ENCODE measurements around the gene FAM193A. TPM values are rescaled to one million over a fixed set of nuclear protein-coding genes. Genes with fewer than 3 reads are reported as not detected.
"Not testable (repeated sequence)": the region's sequence is repeated elsewhere in the genome, so short reads cannot be mapped to it uniquely, and the experiment has no call there.

The FAM193A gene
- total RNA-seq, 1 experiment from 2014 or later = 13.6 TPM

DNA sequence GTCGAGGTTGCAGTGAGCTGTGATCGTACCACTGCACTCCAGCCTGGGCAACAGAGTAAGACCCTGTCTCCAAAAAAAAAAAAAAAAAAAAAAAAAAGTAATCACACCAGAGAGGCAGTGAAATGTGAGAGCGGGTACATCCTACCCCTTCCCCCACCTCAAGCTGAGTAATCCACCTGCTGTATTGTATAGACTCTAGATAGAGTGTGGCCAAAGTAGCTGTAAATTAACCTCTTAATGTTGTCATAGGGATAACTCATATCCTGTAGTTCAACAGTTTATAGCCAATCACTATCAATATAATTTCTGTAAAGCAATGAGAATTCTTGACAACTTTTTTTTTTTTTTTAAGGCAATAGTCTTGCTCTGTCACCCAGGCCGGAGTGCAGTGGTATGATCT is 188.9 kb downstream of the FAM193A start:
- Histone ChIP-seq H3K9me2 (replicated peaks; ENCODE audit: low read length) (no peaks in the 10 kb centered on the region), H3K4me3 (ENCODE audit: low read length) (no peak overlapping the region), H3K9me3 (ENCODE audit: low read length) (no peaks in the 10 kb centered on the region), H3K4me2 (ENCODE audit: low read length) (no peak overlapping the region), H4K20me1 (ENCODE audit: low read length) (no peaks in the 10 kb centered on the region), H3K27ac (ENCODE audit: low read length) (no peak overlapping the region), H3K27me3 (ENCODE audit: low read length) (no peaks in the 10 kb centered on the region), H3K79me2 (ENCODE audit: low read length) (no peaks in the 10 kb centered on the region), H3F3A (ENCODE audit: low read length, unreplicated experiment) (no peaks in the 10 kb centered on the region), H3K36me3 (ENCODE audit: low read depth, low read length) (no peaks in the 10 kb centered on the region), H3K9ac (ENCODE audit: low read length) (no peak overlapping the region), H3K4me1 (ENCODE audit: insufficient read depth, low read length) (no peaks in the 10 kb centered on the region), H2AFZ (ENCODE audit: low read length) (no peak overlapping the region)
- CTCF ChIA-PET = no interaction called here
- no TSS peak for BruUV-seq (replicated peaks)
- ATAC-seq (peak; percentile 76), DNase-seq (peak; percentile 24)
- intact Hi-C loops (cut with micrococcal nuclease) = no loop called here
- POLR2A ChIA-PET (ENCODE audit: unreplicated experiment) = no interaction called here
- TF ChIP-seq EZH2 (IDR thresholded peaks at IDR 0.05; ENCODE audit: low read length, unreplicated experiment) (no peak), EZH2phosphoT487 (IDR thresholded peaks at IDR 0.05; ENCODE audit: borderline replicate concordance, low read length) (no peak)
- TF ChIP-seq, protein P1, sequence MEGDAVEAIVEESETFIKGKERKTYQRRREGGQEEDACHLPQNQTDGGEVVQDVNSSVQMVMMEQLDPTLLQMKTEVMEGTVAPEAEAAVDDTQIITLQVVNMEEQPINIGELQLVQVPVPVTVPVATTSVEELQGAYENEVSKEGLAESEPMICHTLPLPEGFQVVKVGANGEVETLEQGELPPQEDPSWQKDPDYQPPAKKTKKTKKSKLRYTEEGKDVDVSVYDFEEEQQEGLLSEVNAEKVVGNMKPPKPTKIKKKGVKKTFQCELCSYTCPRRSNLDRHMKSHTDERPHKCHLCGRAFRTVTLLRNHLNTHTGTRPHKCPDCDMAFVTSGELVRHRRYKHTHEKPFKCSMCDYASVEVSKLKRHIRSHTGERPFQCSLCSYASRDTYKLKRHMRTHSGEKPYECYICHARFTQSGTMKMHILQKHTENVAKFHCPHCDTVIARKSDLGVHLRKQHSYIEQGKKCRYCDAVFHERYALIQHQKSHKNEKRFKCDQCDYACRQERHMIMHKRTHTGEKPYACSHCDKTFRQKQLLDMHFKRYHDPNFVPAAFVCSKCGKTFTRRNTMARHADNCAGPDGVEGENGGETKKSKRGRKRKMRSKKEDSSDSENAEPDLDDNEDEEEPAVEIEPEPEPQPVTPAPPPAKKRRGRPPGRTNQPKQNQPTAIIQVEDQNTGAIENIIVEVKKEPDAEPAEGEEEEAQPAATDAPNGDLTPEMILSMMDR (conservative IDR thresholded peaks at IDR 0.05; ENCODE audit: low read depth, low read length) = no peak

DNA sequence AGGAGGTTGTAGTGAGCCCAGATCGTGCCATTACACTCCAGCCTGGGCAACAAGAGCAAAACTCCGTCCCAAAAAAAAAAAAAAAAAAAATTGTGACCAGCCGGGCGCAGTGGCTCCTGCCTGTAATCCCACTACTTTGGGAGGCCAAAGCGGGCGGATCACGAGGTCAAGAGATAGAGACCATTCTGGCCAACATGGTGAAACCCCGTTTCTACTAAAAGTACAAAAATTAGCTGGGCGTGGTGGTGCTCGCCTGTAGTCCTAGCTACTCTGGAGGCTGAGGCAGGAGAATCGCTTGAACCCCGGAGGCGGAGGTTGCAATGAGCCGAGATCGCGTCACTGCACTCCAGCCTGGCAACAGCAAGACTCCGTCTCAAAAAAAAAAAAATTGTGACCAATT is 190.4 kb downstream of the FAM193A start:
- H3K4me1 ChIP-seq (ENCODE audit: insufficient read depth, low read length); H3F3A ChIP-seq (ENCODE audit: low read length, unreplicated experiment); H3K27me3 ChIP-seq (ENCODE audit: low read length); DNase-seq; H3K9me3 ChIP-seq (ENCODE audit: low read length); H3K4me3 ChIP-seq (ENCODE audit: low read length); CTCF ChIA-PET; H3K79me2 ChIP-seq (ENCODE audit: low read length); intact Hi-C loops (cut with micrococcal nuclease); H4K20me1 ChIP-seq (ENCODE audit: low read length); BruUV-seq (replicated peaks); ATAC-seq; H3K36me3 ChIP-seq (ENCODE audit: low read depth, low read length); H3K9me2 ChIP-seq (replicated peaks; ENCODE audit: low read length); H3K4me2 ChIP-seq (ENCODE audit: low read length); H3K9ac ChIP-seq (ENCODE audit: low read length); H2AFZ ChIP-seq (ENCODE audit: low read length); POLR2A ChIA-PET (ENCODE audit: unreplicated experiment); H3K27ac ChIP-seq (ENCODE audit: low read length): not testable (repeated sequence)

DNA sequence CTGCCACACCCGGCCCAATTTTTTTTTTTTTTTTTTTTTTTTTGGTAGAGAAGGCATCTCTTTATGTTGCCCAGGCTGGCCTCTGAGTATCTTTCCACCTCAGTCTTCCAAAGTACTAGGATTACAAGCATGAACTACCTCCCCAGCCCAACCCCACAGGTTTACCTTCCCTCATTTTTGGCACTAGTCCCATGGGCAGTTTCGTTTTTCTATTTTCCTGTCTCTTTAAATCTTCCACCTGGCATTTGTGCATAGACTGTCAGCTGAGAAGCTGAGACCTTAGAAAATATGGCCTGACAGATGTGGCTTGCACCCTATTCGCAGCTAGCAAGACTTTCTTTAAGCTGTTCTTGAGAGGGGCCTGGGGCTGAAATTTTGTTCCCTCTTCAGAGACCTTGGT is 191.8 kb downstream of the FAM193A start:
- no peak for TF ChIP-seq EZH2phosphoT487 (IDR thresholded peaks at IDR 0.05; ENCODE audit: borderline replicate concordance, low read length)
- TF ChIP-seq, protein P1 (conservative IDR thresholded peaks at IDR 0.05; ENCODE audit: low read depth, low read length) = no peak
- no peak for TF ChIP-seq EZH2 (IDR thresholded peaks at IDR 0.05; ENCODE audit: low read length, unreplicated experiment)
- Histone ChIP-seq H3K27ac (ENCODE audit: low read length) (no peak overlapping the region), H3K9ac (ENCODE audit: low read length) (no peak overlapping the region), H3K79me2 (ENCODE audit: low read length) (no peaks in the 10 kb centered on the region), H3K9me3 (ENCODE audit: low read length) (no peaks in the 10 kb centered on the region), H3F3A (ENCODE audit: low read length, unreplicated experiment) (no peaks in the 10 kb centered on the region), H3K9me2 (replicated peaks; ENCODE audit: low read length) (no peaks in the 10 kb centered on the region), H3K4me2 (ENCODE audit: low read length) (no peak overlapping the region), H3K36me3 (ENCODE audit: low read depth, low read length) (no peaks in the 10 kb centered on the region), H4K20me1 (ENCODE audit: low read length) (no peaks in the 10 kb centered on the region), H3K4me1 (ENCODE audit: insufficient read depth, low read length) (no peaks in the 10 kb centered on the region), H2AFZ (ENCODE audit: low read length) (no peak overlapping the region), H3K27me3 (ENCODE audit: low read length) (no peaks in the 10 kb centered on the region), H3K4me3 (ENCODE audit: low read length) (no peak overlapping the region)
- ATAC-seq (no peak), DNase-seq (no peak)
- no TSS peak for BruUV-seq (replicated peaks)
- intact Hi-C loops (cut with micrococcal nuclease) = no loop called here
- POLR2A ChIA-PET (ENCODE audit: unreplicated experiment) = no interaction called here
- CTCF ChIA-PET = interaction anchor here (0.6 kb wide), 1 partner anchor 387 kb away, joined by 11 read pairs; no protein-coding TSS in a partner anchor
